Breast epithelium (tissue), 4 donors: ENCODE results near the gene TREML2. TPM values are rescaled to one million over a fixed set of nuclear protein-coding genes. Genes with fewer than 3 reads are reported as not detected.

Source experiments
- DNase-seq, 2 donors: peaks; one replicate each; pipeline ENCODE4 v3.0.0-alpha.2; 2019; ENCODE audit warnings: low spot score in 2 of 2
- H3K27ac ChIP-seq, 2 donors: fragments of 200-600 bp; sonication (generic) in 1 of 2; one replicate each; pipeline ENCODE4 v1.5.1; 2016 to 2019; ENCODE audit warnings: mild to moderate bottlenecking in 1 of 2
- H3K27me3 ChIP-seq, 2 donors: fragments of 200-600 bp; sonication (generic) in 1 of 2; one replicate each; pipeline versions ENCODE4 v1.5.1 to v1.6.0; 2017 to 2019; ENCODE audit warnings: control low read depth in 1 of 2, mild to moderate bottlenecking in 1 of 2
- H3K36me3 ChIP-seq: fragments of 200-600 bp; one replicate; pipeline ENCODE4 v1.5.1; 2019
- H3K4me1 ChIP-seq, 2 donors: fragments of 200-600 bp; sonication (generic); one replicate each; pipeline ENCODE4 v1.5.1; 2016 to 2019; ENCODE audit warnings: control low read depth in 1 of 2
- H3K4me3 ChIP-seq, 3 donors: fragments of 200-600 bp; sonication (generic); 1 replicate in 2 of 3; 2 replicates in 1 of 3; pipeline ENCODE4 v1.5.1; 2016 to 2019; ENCODE audit warnings: mild to moderate bottlenecking in 3 of 3, moderate library complexity in 2 of 3
- H3K9me3 ChIP-seq, 2 donors: fragments of 200-600 bp; sonication (generic) in 1 of 2; one replicate each; pipeline ENCODE4 v1.5.1; 2016 to 2019; ENCODE audit warnings: control low read depth in 1 of 2
- POLR2A ChIP-seq: fragments of 450-650 bp; IDR thresholded peaks from one replicate; pipeline ENCODE4 v1.6.1; 2016; ENCODE audit warnings: antibody characterized with exemption, mild to moderate bottlenecking, moderate library complexity
- POLR2AphosphoS5 ChIP-seq, 3 donors: sonication (generic); formaldehyde crosslinking; IDR thresholded peaks; one replicate each; pipeline ENCODE4 v1.6.1; 2017; ENCODE audit warnings: antibody characterized with exemption in 3 of 3
- intact Hi-C: fragments of 100-400 bp; cut with DNase I; formaldehyde crosslinking; loops from one replicate; pipeline ENCODE4 v1.15.1; 2023; ENCODE audit warnings: low total_unique reads
- total RNA-seq, 3 donors: library from RNA; depleted of rRNA; stranded (reverse); fragments of >200 nt; gene quantifications; one replicate each; pipeline ENCODE4 v1.1.0, GENCODE V29; 2016
- TF ChIP-seq, protein P1 (sequence below), 3 donors: fragments of 450-650 bp; IDR thresholded peaks; one replicate each; pipeline ENCODE4 v1.5.1; 2016 to 2017; ENCODE audit warnings: antibody characterized with exemption in 3 of 3, mild to moderate bottlenecking in 3 of 3, moderate library complexity in 3 of 3

TREML2 gene
- total RNA-seq, 3 donors from 2014 or later = under 0.01 to 0.15 TPM; not detected in 1

DNA sequence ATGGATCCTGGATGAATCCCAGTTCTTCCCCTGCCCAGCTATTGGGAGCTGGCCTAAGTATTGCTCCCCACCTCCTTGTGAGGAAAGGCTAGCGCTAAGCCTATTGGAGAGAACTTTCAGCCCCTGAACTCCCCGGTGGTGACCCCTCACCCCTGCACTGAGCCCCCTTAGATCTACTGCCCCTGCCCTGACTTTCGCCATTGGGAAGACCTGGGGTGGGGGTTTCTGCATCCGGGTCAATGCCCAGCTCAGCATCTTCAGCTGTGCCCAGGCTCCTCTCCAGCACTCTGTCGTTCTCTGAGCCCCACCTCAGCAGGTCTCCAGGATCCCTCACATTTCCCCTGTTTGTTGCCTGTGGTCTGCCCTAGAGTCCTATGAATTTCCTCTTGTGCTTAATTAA is 36.2 kb upstream of the TREML2 start:
- TF ChIP-seq POLR2A (no peak), POLR2AphosphoS5 (IDR thresholded peaks at IDR 0.05) (no peak)
- TF ChIP-seq, protein P1, sequence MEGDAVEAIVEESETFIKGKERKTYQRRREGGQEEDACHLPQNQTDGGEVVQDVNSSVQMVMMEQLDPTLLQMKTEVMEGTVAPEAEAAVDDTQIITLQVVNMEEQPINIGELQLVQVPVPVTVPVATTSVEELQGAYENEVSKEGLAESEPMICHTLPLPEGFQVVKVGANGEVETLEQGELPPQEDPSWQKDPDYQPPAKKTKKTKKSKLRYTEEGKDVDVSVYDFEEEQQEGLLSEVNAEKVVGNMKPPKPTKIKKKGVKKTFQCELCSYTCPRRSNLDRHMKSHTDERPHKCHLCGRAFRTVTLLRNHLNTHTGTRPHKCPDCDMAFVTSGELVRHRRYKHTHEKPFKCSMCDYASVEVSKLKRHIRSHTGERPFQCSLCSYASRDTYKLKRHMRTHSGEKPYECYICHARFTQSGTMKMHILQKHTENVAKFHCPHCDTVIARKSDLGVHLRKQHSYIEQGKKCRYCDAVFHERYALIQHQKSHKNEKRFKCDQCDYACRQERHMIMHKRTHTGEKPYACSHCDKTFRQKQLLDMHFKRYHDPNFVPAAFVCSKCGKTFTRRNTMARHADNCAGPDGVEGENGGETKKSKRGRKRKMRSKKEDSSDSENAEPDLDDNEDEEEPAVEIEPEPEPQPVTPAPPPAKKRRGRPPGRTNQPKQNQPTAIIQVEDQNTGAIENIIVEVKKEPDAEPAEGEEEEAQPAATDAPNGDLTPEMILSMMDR (IDR thresholded peaks at IDR 0.05) = no peak
- no peak overlapping the region for H3K27ac ChIP-seq
- no peak overlapping the region for H3K4me3 ChIP-seq
- intact Hi-C loops = no loop called here
- H3K36me3 ChIP-seq = no peaks in the 10 kb centered on the region
- DNase-seq = no peak
- no peaks in the 10 kb centered on the region for H3K9me3 ChIP-seq
- no peaks in the 10 kb centered on the region for H3K4me1 ChIP-seq
- peaks cover 2 to 17% of the 10 kb centered on the region in 2 donors for H3K27me3 ChIP-seq

GRCh38 chr6:41236276-41236675 is 35.3 kb upstream of the TREML2 start:
- Histone ChIP-seq H3K27ac (no peak overlapping the region), H3K27me3 (peaks cover 2 to 17% of the 10 kb centered on the region in 2 donors), H3K4me3 (no peak overlapping the region), H3K36me3 (no peaks in the 10 kb centered on the region), H3K4me1 (no peaks in the 10 kb centered on the region), H3K9me3 (no peaks in the 10 kb centered on the region)
- TF ChIP-seq POLR2A = no peak
- TF ChIP-seq POLR2AphosphoS5 (IDR thresholded peaks at IDR 0.05) = no peak
- TF ChIP-seq, protein P1 (IDR thresholded peaks at IDR 0.05) = no peak
- intact Hi-C loops = no loop called here
- DNase-seq = no peak

DNA sequence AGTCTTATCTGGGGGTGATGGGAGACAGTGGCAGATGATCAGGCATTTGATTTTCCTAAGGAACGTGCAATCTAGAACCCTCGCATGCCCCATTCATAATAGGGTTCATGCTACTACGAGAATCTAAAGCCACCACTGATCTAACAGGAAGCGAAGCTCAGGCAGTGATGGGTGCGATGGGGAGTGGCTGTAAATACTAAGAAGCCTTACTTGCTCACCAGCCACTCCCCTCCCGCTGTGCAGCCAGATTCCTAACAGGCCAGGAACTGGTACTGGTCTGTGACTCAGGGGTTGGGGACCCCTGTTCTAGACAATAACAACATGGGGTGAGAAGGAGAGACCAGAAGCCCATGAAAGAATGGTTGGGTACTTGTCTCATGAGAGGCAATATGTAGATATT is 31.7 kb upstream of the TREML2 start:
- no peak overlapping the region for H3K4me3 ChIP-seq
- no peak for DNase-seq
- TF ChIP-seq, protein P1 (IDR thresholded peaks at IDR 0.05) = no peak
- TF ChIP-seq POLR2A (no peak), POLR2AphosphoS5 (IDR thresholded peaks at IDR 0.05) (no peak)
- H3K36me3 ChIP-seq = no peaks in the 10 kb centered on the region
- intact Hi-C loops = no loop called here
- H3K27me3 ChIP-seq = no peaks in the 10 kb centered on the region
- no peaks in the 10 kb centered on the region for H3K4me1 ChIP-seq
- no peaks in the 10 kb centered on the region for H3K9me3 ChIP-seq
- H3K27ac ChIP-seq = no peak overlapping the region

DNA sequence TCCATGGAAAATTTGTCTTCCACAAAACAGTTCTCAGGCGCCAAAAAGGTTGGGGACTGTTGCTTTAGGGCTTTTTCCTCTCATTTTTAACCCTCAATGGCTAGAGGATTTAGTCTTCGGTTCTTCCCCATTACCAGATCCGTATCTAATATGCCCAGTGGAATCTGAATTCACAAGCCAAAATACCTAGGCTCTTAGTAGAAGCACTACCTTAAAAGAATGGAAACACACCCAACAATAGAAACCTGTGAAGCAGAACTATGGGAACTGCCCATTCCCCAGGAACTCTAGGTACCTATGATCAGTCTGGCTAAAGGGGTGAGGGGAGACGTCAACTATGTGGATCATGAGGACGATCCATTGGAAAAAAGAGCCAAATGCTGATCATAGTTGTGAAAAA is 30.3 kb upstream of the TREML2 start:
- Histone ChIP-seq H3K27ac (no peak overlapping the region), H3K36me3 (no peaks in the 10 kb centered on the region), H3K9me3 (no peaks in the 10 kb centered on the region), H3K4me1 (no peaks in the 10 kb centered on the region), H3K27me3 (no peaks in the 10 kb centered on the region), H3K4me3 (no peak overlapping the region)
- intact Hi-C loops = no loop called here
- DNase-seq = no peak
- no peak for TF ChIP-seq POLR2AphosphoS5 (IDR thresholded peaks at IDR 0.05)
- no peak for TF ChIP-seq POLR2A

GRCh38 chr6:41229721-41230120 is 28.8 kb upstream of the TREML2 start:
- no peak for DNase-seq
- H3K36me3 ChIP-seq = no peaks in the 10 kb centered on the region
- H3K9me3 ChIP-seq = no peaks in the 10 kb centered on the region
- intact Hi-C loops = no loop called here
- H3K4me1 ChIP-seq = no peaks in the 10 kb centered on the region
- no peak overlapping the region for H3K27ac ChIP-seq
- no peak for TF ChIP-seq POLR2AphosphoS5 (IDR thresholded peaks at IDR 0.05)
- TF ChIP-seq, protein P1 (IDR thresholded peaks at IDR 0.05) = no peak
- TF ChIP-seq POLR2A = no peak
- H3K4me3 ChIP-seq = no peak overlapping the region
- H3K27me3 ChIP-seq = no peaks in the 10 kb centered on the region

- H3K9me3 ChIP-seq = no peaks in the 10 kb centered on the region
- no peak overlapping the region for H3K27ac ChIP-seq
- H3K27me3 ChIP-seq = no peaks in the 10 kb centered on the region
- no peaks in the 10 kb centered on the region for H3K36me3 ChIP-seq
- H3K4me3 ChIP-seq = no peak overlapping the region
- DNase-seq = no peak
- TF ChIP-seq POLR2AphosphoS5 (IDR thresholded peaks at IDR 0.05) = no peak
- H3K4me1 ChIP-seq = no peaks in the 10 kb centered on the region
- intact Hi-C loops = no loop called here
Measured at GRCh38 chr6:41228616-41229015, 27.7 kb upstream of the TREML2 start.
